ENCODE data around the gene RNF14. TPM values are rescaled to one million over a fixed set of nuclear protein-coding genes. Genes with fewer than 3 reads are reported as not detected.

Gene RNF14
- total and polyA plus RNA-seq, 2 experiments from 2014 or later = 8.9 to 19.0 TPM

GRCh38 chr5:141950207-141951005 lies 18.5 kb upstream of the RNF14 start:
- ATAC-seq (no peak), DNase-seq (ENCODE audit: low spot score) (no peak)
- peaks cover 2% of the 10 kb centered on the region for H3K27me3 Mint-ChIP-seq (ENCODE audit: insufficient read depth, low read depth, poor library complexity)
- Histone ChIP-seq H3F3A (replicated peaks; ENCODE audit: low read depth) (peaks cover 4% of the 10 kb centered on the region; the same call in 1 of the 2 replicates), H3K4me2 (no peak overlapping the region), H3K4me3 (no peak overlapping the region), H3K9me2 (ENCODE audit: insufficient read depth) (no peaks in the 10 kb centered on the region), H3K27ac (ENCODE audit: low read depth) (no peak overlapping the region), H3K79me2 (replicated peaks; ENCODE audit: insufficient read depth) (no peaks in the 10 kb centered on the region), H2AFZ (no peak overlapping the region), H3K27me3 (ENCODE audit: insufficient read depth) (no peaks in the 10 kb centered on the region), H4K20me1 (replicated peaks; ENCODE audit: insufficient read depth) (no peaks in the 10 kb centered on the region), H3K36me3 (ENCODE audit: insufficient read depth) (no peaks in the 10 kb centered on the region), H3K4me1 (ENCODE audit: insufficient read depth) (peaks cover 16% of the 10 kb centered on the region; the same call in 1 of the 2 replicates)
- no peaks in the 10 kb centered on the region for H3K9me3 Mint-ChIP-seq
- H3K4me3 Mint-ChIP-seq = no peak overlapping the region
- no peaks in the 10 kb centered on the region for H3K36me3 Mint-ChIP-seq (ENCODE audit: low read depth)
- H3K27ac Mint-ChIP-seq = no peak overlapping the region
- TF ChIP-seq EZH2phosphoT487 (IDR thresholded peaks at IDR 0.05; ENCODE audit: unreplicated experiment) (no peak), ZNF462 (CRISPR knock-in tag; IDR thresholded peaks at IDR 0.05) (no peak), ZNF331 (CRISPR knock-in tag; IDR thresholded peaks at IDR 0.05; ENCODE audit: low read depth) (no peak), NANOG (IDR thresholded peaks at IDR 0.05; ENCODE audit: borderline replicate concordance) (no peak), JUNB (IDR thresholded peaks at IDR 0.05; ENCODE audit: unreplicated experiment) (no peak), EZH2 (IDR thresholded peaks at IDR 0.05; ENCODE audit: low read depth, unreplicated experiment) (no peak), CTCF (conservative IDR thresholded peaks at IDR 0.05; ENCODE audit: low read depth in 2 of 2) (no peak), STAT1 (IDR thresholded peaks at IDR 0.05; ENCODE audit: unreplicated experiment) (no peak), CREB1 (CRISPR knock-in tag; IDR thresholded peaks at IDR 0.05; ENCODE audit: low read depth) (no peak), ETS1 (IDR thresholded peaks at IDR 0.05) (no peak), ZNF114 (CRISPR knock-in tag; IDR thresholded peaks at IDR 0.05) (no peak), POLR2AphosphoS5 (IDR thresholded peaks at IDR 0.05; ENCODE audit: low read depth) (no peak), REST (IDR thresholded peaks at IDR 0.05; ENCODE audit: unreplicated experiment) (no peak)
- H3K4me1 Mint-ChIP-seq = peaks cover 22% of the 10 kb centered on the region
